DMS53 treated with DMSO at 0.1 percent for 48 hours (cell line): ENCODE measurements around the gene SLC10A3.
A peak's percentile ranks its signal among the peaks of the same experiment; 100 is the strongest.

ENCODE experiments used
- DNase-seq: peaks from one replicate; lab custom pipeline; 2025; ENCODE audit not compliant: unreplicated experiment; lab: John Stamatoyannopoulos, UW

Gene SLC10A3, protein sequence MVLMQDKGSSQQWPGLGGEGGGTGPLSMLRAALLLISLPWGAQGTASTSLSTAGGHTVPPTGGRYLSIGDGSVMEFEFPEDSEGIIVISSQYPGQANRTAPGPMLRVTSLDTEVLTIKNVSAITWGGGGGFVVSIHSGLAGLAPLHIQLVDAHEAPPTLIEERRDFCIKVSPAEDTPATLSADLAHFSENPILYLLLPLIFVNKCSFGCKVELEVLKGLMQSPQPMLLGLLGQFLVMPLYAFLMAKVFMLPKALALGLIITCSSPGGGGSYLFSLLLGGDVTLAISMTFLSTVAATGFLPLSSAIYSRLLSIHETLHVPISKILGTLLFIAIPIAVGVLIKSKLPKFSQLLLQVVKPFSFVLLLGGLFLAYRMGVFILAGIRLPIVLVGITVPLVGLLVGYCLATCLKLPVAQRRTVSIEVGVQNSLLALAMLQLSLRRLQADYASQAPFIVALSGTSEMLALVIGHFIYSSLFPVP

DNA sequence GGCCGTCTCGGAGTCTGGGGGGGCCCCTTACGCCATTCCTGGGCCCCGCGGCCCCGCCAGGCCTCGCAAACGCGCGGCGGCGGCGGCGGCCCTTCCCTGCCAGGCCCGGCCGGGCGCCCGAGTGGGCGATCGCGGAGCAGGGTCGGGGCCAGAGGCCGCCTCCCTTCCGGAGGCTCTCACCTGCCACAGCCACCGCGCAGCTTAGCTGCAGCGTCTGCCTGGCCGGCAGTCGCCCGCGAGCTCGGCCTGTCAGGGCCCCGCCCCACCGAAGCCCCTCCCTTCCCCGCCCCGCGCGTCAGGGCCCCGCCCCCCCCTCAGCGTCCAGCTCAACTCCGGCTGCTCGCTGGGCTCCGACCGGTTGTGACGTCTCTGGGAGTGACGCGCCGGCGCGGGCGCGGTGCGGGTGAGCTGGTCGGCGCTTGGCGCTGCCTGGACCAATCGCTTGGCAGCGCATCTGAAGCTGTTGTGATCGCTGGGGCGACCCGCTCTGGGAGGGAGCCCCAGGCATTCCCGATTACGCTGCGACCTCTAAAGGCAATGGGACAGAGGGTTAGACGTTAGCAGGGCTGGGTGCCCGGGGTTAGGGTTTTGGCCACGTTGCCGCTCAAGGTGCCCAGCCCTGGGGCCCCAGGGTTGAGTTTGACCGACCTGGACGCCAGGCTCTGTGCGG is at the start of gene SLC10A3:
Gene SLC10A3 (minus strand): TSS at position 216 of the 670 bp plus-strand sequence. CDS start 1,689 bp downstream, outside the sequence.
- DNase-seq, result peak; percentile 65

DNA sequence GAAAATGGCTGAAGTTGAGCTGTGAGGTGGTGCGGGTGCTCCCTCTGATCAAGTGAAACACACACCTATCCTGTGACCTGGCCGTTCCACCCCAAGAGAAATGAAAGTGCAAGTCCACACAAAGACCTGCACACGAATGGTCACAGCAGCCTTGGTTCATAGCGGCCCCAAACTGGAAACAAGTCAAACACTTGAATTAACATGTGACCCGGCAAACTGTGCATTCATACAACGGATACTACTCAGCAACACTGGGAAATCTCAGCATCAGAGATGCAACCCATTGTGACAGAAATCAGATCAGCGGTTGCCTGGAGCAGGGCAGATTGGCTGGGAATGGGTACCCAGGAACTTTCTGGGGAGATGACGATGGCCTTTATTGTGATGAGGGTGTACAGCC is 48.6 kb upstream of the SLC10A3 start:
- peak; percentile 33 for DNase-seq

DNA sequence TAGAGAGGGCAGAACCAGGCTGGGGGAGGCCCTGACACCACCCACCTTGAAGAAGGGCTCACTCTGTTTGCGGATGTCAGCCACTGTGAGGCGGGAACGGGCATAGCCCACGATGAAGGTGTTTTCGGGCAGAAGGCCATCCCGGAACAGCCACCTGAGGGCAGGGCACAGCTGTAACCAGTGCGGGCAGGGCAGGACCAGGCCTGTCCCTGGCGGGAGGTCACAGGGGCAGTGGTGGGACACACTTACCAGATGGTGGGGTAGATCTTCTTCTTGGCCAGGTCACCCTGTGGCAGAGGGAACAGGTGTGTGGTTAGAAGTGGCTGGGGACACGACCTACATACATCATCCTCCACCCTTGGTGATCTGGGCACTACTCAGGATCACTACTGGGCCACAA is 45.5 kb upstream of the SLC10A3 start:
- no peak for DNase-seq

DNA sequence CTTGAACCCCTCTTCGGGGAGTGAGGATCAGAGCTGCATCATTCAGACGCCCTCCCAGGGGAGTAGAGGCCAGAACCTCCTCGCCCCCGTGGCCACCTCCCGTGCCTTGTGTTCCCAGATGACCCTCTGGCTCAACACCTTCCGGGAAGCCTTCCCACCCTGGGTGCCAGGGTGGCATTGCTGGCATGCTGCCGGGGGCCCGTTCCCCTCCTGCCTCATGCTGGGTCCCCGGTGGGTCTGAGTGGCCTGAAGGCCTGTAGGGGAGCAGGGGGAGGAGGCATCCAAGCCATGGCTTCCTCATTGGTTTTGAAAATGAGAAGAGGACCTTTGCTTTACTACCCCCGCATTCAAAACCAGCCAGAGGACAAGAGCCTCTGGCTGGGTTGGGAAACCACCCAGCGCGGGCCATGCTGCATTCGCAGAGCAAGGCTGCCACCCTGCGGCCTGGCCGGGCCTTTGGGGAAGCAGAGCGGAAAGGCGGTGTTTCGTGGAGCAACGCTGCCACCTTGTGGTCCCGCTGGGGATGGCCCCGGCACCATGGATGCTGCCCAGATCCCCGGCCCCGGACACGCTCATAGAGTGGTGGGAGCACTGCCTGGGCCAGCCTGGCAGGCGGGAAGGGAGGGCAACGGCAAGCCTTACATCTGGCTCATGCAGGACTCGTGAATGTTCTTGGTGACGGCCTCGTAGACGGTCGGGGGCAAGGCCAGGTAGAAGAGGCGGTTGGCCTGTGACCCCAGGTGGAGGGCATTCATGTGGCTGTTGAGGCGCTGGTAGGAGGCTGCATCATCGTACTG is 44.3 kb upstream of the SLC10A3 start:
- DNase-seq, result peak; percentile 61

DNA sequence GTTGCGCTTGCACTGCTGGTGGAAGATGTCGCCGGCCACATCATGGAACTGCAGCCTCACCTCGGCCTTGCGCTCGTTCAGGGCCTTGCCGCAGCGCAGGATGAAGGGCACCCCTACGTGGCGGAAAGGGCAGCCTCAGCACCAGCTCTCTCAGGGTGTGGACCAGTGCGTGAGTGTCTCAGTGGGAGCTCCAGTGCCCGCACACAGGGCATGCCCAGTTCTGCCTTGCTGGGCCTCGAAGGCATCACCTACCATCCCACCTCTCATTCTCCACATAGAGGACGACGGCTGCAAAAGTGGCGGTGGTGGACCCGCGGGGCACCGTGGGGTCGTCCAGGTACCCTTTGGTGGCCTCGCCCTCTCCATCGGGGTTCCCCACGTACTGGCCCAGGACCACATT is 42.3 kb upstream of the SLC10A3 start:
- DNase-seq, result no peak

DNA sequence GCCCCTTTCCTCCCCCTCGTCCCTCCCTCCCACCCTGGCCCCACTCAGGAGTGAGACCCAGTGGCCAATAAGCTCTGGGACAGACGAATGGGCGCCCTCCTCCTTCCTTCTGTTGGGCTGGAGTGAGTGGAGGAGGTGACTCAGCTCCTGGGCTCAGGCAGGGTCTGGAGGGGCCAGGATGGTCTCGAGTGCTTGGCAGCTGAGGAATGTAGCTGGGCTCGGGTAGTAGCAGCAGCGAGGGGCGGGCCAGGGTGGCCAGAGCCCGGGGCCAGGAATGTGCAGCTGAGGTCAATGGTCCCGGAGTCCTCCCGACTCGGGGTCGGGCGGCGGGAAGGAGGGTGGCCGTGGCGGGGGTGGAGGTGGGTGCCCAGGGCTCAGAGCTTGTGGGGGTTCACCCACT is 41.2 kb upstream of the SLC10A3 start:
- no peak for DNase-seq

DNA sequence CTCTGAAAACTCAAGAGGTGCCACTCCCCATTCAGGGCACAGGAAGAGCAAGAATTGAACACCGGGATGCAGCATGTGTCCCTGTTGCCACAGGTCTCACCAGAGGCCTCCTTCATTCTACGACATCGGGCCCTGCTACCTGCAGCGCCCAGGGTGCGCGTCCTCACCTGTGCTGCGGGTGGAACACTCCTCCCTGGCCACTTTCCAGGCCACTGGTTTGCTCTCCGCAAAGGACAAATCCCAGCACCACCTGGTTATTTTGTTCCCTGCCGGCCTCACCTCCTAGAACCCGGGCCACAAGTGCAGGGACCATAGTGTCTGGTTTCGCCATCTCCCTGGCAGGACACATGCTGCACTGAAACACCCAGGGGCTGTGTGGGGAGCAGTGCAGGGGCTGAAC is 39.9 kb upstream of the SLC10A3 start:
- no peak for DNase-seq

DNA sequence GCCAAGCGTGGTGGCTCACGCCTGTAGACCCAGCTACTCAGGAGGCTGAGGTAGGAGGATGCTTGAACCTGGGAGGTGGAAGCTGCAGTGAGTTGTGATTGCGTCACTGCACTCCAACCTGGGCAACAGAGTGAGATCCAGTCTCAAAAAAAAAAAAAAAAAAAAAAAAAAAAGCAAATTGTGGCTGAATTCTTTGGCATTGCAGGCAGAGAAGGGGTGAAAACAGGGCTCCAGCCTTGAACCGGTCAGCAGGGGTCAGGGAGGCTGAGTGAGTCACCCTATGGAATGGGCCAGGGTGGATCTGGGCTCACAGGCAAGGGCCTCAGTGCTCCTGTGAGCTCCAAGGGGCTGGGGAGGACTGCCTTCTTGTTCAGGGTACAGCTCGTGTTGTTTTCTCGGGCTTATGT is 38.8 kb upstream of the SLC10A3 start:
- no peak for DNase-seq

DNA sequence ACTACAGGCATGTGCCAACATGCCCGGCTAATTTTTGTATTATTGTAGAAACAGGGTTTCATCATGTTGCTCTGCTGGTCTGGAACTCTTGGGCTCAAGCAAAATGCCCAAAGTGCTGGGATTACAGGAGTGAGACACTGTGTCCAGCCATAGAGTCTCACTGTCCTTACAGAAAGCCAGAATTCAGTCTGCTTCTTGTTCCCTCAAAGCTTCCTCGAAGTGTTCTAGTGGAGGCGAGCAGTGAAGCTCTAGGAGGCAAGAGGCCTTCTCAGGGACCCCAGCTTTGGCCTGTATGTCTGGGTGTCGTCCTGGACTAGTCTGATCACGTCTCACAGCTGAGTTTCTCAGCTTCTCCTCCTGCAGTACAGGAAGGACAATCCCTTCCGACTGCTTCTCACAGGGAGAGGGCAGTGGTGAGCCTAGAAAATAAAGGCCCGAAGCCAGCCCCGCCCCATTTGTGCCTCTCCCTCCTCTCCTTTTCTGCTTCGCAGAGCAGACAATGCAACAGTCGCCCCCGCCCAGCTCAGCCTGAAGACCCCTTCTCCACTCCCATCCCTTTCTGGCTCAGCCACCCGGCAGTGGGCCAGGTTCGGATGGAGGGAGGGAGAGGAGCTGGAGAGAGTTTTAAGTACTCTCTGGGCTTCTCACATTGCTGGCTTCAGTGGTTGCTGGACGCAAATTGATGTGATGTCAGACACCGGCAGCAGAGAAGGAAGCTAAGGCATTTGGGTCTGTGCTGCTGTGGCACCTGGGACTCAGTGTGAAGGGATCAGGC is 36.7 kb upstream of the SLC10A3 start:
- DNase-seq, result peak; percentile 81

DNA sequence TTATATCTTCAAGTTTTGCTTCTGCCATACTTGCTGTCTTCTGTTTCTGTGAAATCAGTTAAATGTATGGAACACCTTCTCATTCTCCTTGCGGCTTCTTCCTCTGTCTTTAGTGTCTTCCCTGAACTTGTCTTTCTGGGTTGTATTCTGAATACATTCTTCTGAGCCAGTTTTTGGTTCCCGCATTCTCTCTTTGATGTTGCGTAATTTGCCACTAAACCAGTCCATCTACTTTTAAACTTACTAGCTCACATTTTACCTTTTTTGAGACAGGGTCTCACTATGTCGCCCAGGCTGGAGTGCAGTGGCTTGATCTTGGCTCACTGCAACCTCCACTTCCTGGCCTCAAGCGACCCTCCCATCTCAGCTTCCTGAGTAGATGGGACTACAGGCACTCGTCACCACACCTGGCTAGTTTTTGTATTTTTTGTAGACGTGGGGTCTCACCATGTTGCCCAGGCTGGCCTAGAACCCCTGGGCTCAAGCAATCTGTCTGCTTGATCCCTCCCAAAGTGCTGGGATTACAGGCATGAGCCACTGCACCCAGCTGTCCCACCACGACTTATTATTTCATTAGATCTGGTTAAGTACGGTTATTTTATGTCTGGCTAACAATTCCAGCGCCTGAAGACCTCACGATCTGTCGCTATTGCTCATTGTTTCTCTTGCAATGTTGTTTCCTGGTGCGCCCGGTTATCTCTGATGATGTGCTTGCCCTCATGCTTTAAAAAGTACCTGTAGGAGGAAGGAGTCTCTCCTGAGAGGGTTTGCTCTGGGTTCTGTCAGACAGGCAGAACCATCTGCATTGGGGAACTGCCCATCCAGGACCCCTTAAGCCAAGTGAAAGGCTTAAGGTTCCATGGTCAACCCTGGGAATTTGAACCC is 35.4 kb upstream of the SLC10A3 start:
- no peak for DNase-seq

DNA sequence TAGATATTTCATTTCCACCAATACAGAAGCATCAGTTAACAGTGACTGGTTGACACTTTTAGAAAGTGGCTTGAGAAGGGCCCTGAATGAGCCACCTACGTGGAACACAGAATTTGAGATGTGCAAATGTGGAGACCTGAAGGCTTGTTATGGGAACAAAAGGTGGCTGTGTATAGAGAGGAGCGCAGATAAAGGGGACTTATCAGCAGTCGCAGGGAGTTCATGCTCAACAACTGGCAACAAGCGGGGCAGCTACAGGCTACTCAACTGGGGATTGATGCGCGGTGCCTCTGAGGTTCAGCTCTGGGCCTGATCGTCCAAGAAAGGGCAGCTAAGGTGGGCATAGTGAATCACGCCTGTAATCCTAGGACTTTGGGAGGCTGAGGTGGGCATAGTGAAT is 29.0 kb upstream of the SLC10A3 start:
- DNase-seq, result no peak

DNA sequence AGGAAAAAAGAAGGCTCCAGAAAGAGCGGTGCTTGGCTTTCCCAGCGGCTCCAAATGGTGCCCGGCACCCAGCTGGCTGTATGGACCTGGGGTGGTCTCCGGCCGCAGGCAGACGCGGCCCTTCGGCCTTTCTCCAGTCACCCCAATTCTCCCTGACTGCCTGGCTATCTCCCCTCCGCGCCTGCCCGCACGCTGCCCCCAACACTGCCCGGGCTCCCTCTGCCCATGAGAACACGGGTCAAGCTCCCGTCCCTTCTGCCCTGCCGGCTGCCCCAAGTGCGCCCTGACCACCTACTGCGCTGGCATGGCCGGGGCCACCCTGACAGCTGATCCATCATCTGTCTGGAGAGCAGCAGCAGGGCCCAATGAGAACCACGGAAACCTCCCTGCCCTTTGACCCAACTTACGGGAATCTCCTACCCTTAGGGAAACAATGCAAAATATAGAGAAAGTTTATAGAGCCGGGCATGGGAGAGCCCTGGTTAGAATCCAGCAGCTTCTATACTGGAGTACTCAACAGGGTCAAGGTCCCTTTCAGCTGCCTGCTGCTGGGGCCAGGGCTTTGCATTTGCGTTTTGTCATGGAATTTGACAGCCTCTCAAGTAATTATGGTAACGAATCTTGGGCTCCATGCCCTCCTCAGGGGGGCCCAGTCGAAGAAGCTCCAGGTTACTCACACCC is 26.8 kb upstream of the SLC10A3 start:
- no peak for DNase-seq

DNA sequence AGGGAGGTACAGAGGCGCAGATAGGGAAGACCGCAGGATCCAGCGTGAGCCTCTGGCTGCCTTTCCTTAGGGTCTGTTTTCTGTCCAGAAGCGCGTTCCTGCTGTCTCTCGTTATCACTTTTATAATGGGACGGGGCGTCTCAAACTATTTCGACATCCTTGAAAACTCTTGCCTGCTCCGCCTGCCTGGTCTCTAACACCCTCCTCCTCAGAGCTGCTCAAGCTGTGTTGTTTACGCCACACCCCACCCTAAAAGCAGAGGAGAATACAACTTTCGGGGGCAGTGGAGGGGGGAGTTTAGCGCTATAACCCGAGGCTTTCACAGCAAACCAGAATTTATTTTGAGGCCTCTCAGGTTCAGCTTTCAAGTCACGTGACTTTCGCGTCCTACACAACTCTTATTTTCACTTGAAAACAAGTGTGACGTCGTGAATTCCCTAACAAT is 26.2 kb upstream of the SLC10A3 start:
- no peak for DNase-seq

DNA sequence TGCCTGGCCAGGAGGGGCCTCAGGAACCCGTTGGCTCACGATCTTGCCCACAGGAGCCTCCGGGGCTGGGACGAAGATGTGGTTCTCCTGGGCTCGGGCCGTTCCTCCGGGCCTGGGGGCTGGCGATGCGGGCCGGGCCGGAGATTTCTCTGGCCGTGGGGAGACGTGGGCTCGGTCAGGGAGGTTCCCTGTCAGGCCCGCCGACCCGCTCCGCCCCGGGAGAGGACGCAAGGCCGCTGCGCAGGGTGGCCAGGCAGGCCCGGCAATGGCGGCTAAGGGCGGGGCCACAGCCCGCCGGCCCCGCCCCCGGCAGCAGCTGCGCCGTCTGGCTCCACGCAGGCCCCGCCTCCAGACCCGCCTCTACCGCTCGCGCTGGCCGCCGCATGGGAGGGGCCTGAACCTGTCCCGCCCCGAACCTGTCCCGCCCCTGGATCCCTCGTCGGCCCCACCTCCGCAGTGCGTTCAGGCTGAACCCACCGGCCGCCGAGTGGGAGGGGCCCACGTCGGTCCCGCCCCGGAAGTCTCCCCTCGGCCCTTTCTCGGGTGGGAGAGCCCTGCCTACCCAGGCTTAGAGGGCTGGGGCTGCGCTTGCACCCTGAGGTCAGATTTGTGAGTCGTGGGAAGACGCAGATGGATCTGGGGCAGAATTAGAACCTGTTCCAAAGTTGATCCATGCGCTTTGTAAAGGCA is 25.7 kb upstream of the SLC10A3 start, which contains the start of gene FAM3A:
Gene FAM3A (minus strand): TSS at position 267 of the 690 bp plus-strand sequence. CDS start 460 bp downstream, outside the sequence.
- DNase-seq, result peak; percentile 70

DNA sequence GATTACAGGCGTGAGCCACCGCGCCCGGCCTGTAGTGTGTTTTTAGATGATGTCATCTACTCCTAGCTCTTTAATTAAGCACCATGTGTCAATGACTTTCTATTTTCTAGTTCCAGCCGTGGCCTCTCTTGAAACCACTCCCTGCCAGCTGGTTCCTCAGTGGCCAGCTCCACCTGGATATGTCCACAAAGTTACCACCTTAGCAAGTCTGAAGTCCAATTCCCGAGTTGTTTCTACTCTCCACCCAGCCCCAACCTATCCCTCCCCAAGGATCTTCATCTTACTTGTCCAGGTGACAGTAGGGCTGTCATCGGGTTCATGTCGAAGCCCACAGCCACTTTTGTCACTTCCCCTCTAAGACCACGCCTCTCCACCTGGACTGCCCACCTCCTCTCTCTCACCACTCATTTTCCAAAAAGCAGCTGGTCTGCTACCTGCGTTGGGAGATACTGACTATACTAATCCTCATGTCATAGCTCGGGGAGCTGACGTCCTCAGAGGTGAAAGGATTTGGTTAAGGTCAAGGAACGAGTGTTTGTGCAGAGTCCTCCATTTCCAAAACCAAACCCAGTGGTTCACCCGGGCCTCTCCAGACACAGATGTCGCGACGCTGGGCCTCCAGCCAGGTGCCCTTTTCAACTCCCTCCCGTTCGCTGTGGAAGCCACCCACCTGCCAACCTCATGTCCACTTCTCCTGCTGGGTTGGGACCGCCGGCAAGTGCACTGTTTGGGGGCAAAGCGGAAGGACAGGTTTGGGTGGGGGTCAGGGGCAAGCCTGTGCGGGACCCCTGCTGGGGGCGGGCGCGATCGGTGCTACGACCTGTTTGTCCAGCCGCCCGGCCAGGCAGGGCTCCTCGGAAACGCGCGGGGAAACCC is 24.9 kb upstream of the SLC10A3 start:
- DNase-seq, result peak; percentile 20

DNA sequence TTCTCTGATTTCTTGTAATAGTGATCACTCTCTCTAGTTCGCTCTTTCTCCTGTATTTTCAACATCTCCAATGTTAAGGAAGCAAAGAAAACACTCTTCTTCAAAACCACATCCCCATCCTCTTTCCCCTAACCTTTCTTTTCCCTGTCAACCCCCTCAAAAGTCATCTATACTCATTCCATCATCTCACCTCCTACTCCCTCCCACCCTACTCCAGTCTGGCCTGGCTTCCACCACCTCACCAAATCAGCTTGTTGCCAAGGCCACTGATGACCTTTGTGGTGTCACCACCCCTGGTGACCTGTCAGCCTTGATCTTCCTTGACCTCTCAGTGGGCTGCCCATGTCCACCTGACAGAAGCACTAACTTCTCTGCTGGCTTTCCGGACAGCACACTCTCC is 23.3 kb upstream of the SLC10A3 start:
- DNase-seq, result no peak

DNA sequence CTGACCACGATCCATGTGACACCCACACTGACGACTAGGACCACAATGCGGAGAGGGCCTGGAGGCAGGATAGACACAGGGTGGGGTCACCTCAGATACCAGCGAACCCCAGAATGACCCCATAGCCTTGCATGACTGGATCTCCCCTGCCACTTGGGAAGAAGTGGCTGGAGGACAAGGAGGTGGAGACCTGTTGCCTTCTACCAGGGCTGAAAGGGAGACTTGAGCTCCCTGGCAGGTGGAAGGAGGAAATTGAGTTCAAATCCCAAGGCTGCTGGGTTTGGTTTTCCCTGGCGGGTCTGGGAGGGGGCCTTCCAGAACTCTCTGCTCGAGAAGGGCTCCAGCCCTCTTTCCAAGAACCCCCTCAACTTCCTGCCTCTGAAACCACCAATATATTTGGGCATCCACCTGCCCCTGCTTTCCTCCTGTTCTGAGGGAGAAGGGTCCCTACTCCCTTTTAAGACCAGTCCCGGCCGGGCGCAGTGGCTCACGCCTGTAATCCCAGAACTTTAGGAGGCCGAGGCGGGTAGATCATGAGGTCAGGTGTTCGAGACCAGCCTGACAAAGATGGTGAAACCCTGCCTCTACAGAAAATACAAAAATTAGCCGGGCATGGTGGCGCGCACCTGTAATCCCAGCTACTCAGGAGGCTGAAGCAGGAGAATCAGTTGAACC is 22.6 kb upstream of the SLC10A3 start:
- DNase-seq, result no peak
